Fibroblast of upper back skin (primary cell): Measurements from ENCODE around the gene NOL4.
"Not testable (repeated sequence)": the region's sequence is repeated elsewhere in the genome, so short reads cannot be mapped to it uniquely, and the experiment has no call there.

Source experiments
- DNase-seq: peaks from one replicate; pipeline ENCODE4 v3.0.0-alpha.2; 2013

Gene NOL4

GRCh38 chr18:34224423-34225217, at the start of gene NOL4:
Gene NOL4, minus strand, starts transcription at chr18:34224913. Its CDS starts 1,660 bp downstream, at chr18:34223253.
- DNase-seq, result peak; percentile 3

- not testable (repeated sequence) for DNase-seq
Measured at GRCh38 chr18:34266029-34266428, 41.3 kb upstream of the NOL4 start.

- DNase-seq, result no peak
Measured at GRCh38 chr18:34261865-34262780, 37.4 kb upstream of the NOL4 start.

- no peak for DNase-seq
Measured at GRCh38 chr18:34258176-34258575, 33.5 kb upstream of the NOL4 start.

- DNase-seq, result no peak
Measured at GRCh38 chr18:34251919-34252318, 27.2 kb upstream of the NOL4 start.

- no peak for DNase-seq
Measured at GRCh38 chr18:34248727-34249126, 24.0 kb upstream of the NOL4 start.

- no peak for DNase-seq
Measured at GRCh38 chr18:34242739-34243138, 18.0 kb upstream of the NOL4 start.

GRCh38 chr18:34233781-34234388, 9.2 kb upstream of the NOL4 start:
- not testable (repeated sequence) for DNase-seq

- DNase-seq, result no peak
Measured at GRCh38 chr18:34225218-34225553, 473 bp upstream of the NOL4 start.

- DNase-seq, result no peak
Measured at GRCh38 chr18:34223893-34224422, 755 bp downstream of the NOL4 start.

- no peak for DNase-seq
Measured at GRCh38 chr18:34223164-34223892, 1.4 kb downstream of the NOL4 start.

GRCh38 chr18:34222307-34223163, 2.2 kb downstream of the NOL4 start:
- DNase-seq, result peak; percentile 2

GRCh38 chr18:34221971-34222306, 2.8 kb downstream of the NOL4 start:
- no peak for DNase-seq

- no peak for DNase-seq
Measured at GRCh38 chr18:34220081-34220815, 4.5 kb downstream of the NOL4 start.

GRCh38 chr18:34219651-34220050, 5.1 kb downstream of the NOL4 start:
- no peak for DNase-seq

- DNase-seq, result no peak
Measured at GRCh38 chr18:34212511-34212910, 12.2 kb downstream of the NOL4 start.

- no peak for DNase-seq
Measured at GRCh38 chr18:34207344-34207851, 17.3 kb downstream of the NOL4 start.

GRCh38 chr18:34203866-34204265, 20.8 kb downstream of the NOL4 start:
- DNase-seq, result no peak

GRCh38 chr18:34196256-34196655, 28.5 kb downstream of the NOL4 start:
- DNase-seq, result no peak

- DNase-seq, result no peak
Measured at GRCh38 chr18:34194239-34194638, 30.5 kb downstream of the NOL4 start.
